ENCODE measurements around the gene RASA3.

DNA sequence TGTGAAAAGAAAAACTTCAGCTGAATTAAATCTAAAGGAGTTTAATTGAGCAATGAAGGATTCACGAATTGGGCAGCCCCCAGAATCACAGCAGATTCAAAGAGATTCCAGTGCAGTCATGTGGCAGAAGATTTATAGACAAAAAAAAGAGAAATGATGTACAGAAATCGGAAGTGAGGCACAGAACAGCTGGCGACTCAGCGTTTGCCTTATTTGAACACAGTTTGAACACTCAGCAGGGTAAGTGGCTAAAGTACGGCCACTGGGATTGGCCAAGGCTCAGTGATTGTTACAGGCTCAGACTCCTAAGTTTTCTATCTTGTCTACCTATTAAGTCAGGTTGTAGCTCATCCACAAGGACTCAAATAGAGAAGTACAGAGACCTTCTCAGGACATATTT is 35.0 kb upstream of the RASA3 start:
- TF ChIP-seq, protein P1, sequence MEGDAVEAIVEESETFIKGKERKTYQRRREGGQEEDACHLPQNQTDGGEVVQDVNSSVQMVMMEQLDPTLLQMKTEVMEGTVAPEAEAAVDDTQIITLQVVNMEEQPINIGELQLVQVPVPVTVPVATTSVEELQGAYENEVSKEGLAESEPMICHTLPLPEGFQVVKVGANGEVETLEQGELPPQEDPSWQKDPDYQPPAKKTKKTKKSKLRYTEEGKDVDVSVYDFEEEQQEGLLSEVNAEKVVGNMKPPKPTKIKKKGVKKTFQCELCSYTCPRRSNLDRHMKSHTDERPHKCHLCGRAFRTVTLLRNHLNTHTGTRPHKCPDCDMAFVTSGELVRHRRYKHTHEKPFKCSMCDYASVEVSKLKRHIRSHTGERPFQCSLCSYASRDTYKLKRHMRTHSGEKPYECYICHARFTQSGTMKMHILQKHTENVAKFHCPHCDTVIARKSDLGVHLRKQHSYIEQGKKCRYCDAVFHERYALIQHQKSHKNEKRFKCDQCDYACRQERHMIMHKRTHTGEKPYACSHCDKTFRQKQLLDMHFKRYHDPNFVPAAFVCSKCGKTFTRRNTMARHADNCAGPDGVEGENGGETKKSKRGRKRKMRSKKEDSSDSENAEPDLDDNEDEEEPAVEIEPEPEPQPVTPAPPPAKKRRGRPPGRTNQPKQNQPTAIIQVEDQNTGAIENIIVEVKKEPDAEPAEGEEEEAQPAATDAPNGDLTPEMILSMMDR (conservative IDR thresholded peaks at IDR 0.05; ENCODE audit: low read length) = no peak
- TF ChIP-seq EZH2phosphoT487 (IDR thresholded peaks at IDR 0.05; ENCODE audit: borderline replicate concordance, low read depth, low read length) = no peak
